H9 (cell line): Measurements from ENCODE around the gene CX3CR1. TPM values are rescaled to one million over a fixed set of nuclear protein-coding genes. Genes with fewer than 3 reads are reported as not detected.

Source experiments
- DNase-seq: peaks from one replicate; pipeline ENCODE4 v3.0.0-alpha.2; 2017
- H2AFZ ChIP-seq: one replicate; pipeline ENCODE4 v1.6.1; 2013; ENCODE audit warnings: mild to moderate bottlenecking, low read length, control low read depth, moderate library complexity
- H2AK5ac ChIP-seq: 2 replicates; pipeline ENCODE4 v1.6.1; 2013; ENCODE audit warnings: low read length, control low read depth, mixed read lengths; ENCODE audit not compliant: insufficient read length
- H2BK120ac ChIP-seq: one replicate; pipeline ENCODE4 v1.6.1; 2013; ENCODE audit warnings: low read depth, mild to moderate bottlenecking, low read length, control low read depth, inconsistent platforms; ENCODE audit not compliant: poor library complexity, severe bottlenecking
- H2BK12ac ChIP-seq: 2 replicates; pipeline ENCODE4 v1.6.1; 2013; ENCODE audit warnings: low read length, control low read depth, mixed read lengths, low read depth; ENCODE audit not compliant: insufficient read length
- H2BK15ac ChIP-seq: 2 replicates; pipeline ENCODE4 v1.6.1; 2013; ENCODE audit warnings: low read depth, low read length, control low read depth
- H2BK20ac ChIP-seq: one replicate; pipeline ENCODE4 v1.6.1; 2013; ENCODE audit warnings: low read depth, mild to moderate bottlenecking, low read length, control low read depth, inconsistent platforms; ENCODE audit not compliant: poor library complexity, severe bottlenecking
- H2BK5ac ChIP-seq: 2 replicates; pipeline ENCODE4 v1.6.1; 2013; ENCODE audit warnings: low read length, control low read depth, mixed read lengths; ENCODE audit not compliant: insufficient read length
- H3K14ac ChIP-seq: 2 replicates; pipeline ENCODE4 v1.6.1; 2013; ENCODE audit warnings: low read length, control low read depth; ENCODE audit not compliant: insufficient read depth
- H3K18ac ChIP-seq: 2 replicates; pipeline ENCODE4 v1.6.1; 2013; ENCODE audit warnings: low read depth, mild to moderate bottlenecking, mixed read lengths, low read length, control low read depth; ENCODE audit not compliant: insufficient read length
- H3K23ac ChIP-seq: 2 replicates; pipeline ENCODE4 v1.6.1; 2013; ENCODE audit warnings: low read length, control low read depth, mixed read lengths, low read depth; ENCODE audit not compliant: insufficient read length
- H3K23me2 ChIP-seq: 2 replicates; pipeline ENCODE4 v1.6.1; 2013; ENCODE audit warnings: low read depth, mild to moderate bottlenecking, mixed read lengths, low read length, control low read depth; ENCODE audit not compliant: insufficient read length, poor library complexity, severe bottlenecking
- H3K27ac ChIP-seq: 2 replicates; pipeline ENCODE4 v1.5.1; 2013; ENCODE audit warnings: low read length, control low read depth, mixed read lengths, low read depth; ENCODE audit not compliant: insufficient read length
- H3K27me3 ChIP-seq: 2 replicates; pipeline ENCODE4 v1.6.1; 2013; ENCODE audit warnings: low read length, control low read depth, inconsistent platforms; ENCODE audit not compliant: insufficient read depth
- H3K4ac ChIP-seq: 2 replicates; pipeline ENCODE4 v1.6.1; 2013; ENCODE audit warnings: low read depth, mild to moderate bottlenecking, control low read depth, inconsistent platforms, low read length, moderate library complexity
- H3K4me1 ChIP-seq: 2 replicates; pipeline ENCODE4 v1.6.1; 2013; ENCODE audit warnings: low read length, control low read depth, inconsistent platforms; ENCODE audit not compliant: insufficient read depth
- H3K4me2 ChIP-seq: 2 replicates; pipeline ENCODE4 v1.6.1; 2013; ENCODE audit warnings: low read length, control low read depth, mixed read lengths; ENCODE audit not compliant: insufficient read length, insufficient read depth
- H3K56ac ChIP-seq: 2 replicates; pipeline ENCODE4 v1.6.1; 2013; ENCODE audit warnings: low read depth, mild to moderate bottlenecking, mixed read lengths, low read length, control low read depth; ENCODE audit not compliant: insufficient read length
- H3K79me1 ChIP-seq: 2 replicates; pipeline ENCODE4 v1.6.1; 2013; ENCODE audit warnings: low read depth, mild to moderate bottlenecking, moderate library complexity, low read length, control low read depth, inconsistent platforms; ENCODE audit not compliant: insufficient read depth, poor library complexity, severe bottlenecking
- H3K79me2 ChIP-seq: 2 replicates; pipeline ENCODE4 v1.6.1; 2013; ENCODE audit warnings: low read length, control low read depth, inconsistent platforms; ENCODE audit not compliant: insufficient read depth
- H3K9ac ChIP-seq: 2 replicates; pipeline ENCODE4 v1.6.1; 2013; ENCODE audit warnings: low read length, control low read depth, mixed read lengths; ENCODE audit not compliant: insufficient read length; ENCODE audit errors: extremely low read depth
- H3K9me3 ChIP-seq: one replicate; pipeline ENCODE4 v1.6.1; 2013; ENCODE audit warnings: low read depth, low read length, inconsistent platforms; ENCODE audit not compliant: control insufficient read depth
- H3T11ph ChIP-seq: one replicate; pipeline ENCODE4 v1.6.1; 2013; ENCODE audit warnings: mild to moderate bottlenecking, low read length, control low read depth, inconsistent platforms
- H4K20me1 ChIP-seq: one replicate; pipeline ENCODE4 v1.6.1; 2013; ENCODE audit not compliant: control insufficient read depth, insufficient read length, insufficient read depth
- H4K5ac ChIP-seq: 2 replicates; pipeline ENCODE4 v1.6.1; 2013; ENCODE audit warnings: low read depth, mild to moderate bottlenecking, mixed read lengths, low read length, control low read depth; ENCODE audit not compliant: insufficient read length
- H4K8ac ChIP-seq: replicated peaks from 2 replicates; pipeline ENCODE4 v1.6.1; 2013; ENCODE audit warnings: low read length, control low read depth, mixed read lengths, low read depth; ENCODE audit not compliant: insufficient read length
- H4K91ac ChIP-seq: 2 replicates; pipeline ENCODE4 v1.6.1; 2013; ENCODE audit warnings: low read depth, mild to moderate bottlenecking, moderate library complexity, mixed read lengths, low read length, control low read depth; ENCODE audit not compliant: insufficient read length
- H3K27ac Mint-ChIP-seq, 3 experiments: 2 replicates in 2 of 3; 3 replicates in 1 of 3; pipeline ENCODE4 v1.8.0; 2020 to 2021; ENCODE audit warnings: mixed read lengths in 3 of 3, mild to moderate bottlenecking in 1 of 3, moderate library complexity in 1 of 3
- H3K27me3 Mint-ChIP-seq: 2 replicates; pipeline ENCODE4 v1.8.0; 2021; ENCODE audit warnings: low read depth, mild to moderate bottlenecking, moderate library complexity, mixed read lengths
- H3K36me3 Mint-ChIP-seq, 3 experiments: 2 replicates in 2 of 3; 3 replicates in 1 of 3; pipeline ENCODE4 v1.8.0; 2020 to 2021; ENCODE audit warnings: low read depth in 3 of 3, mixed read lengths in 3 of 3; ENCODE audit not compliant: insufficient read depth in 1 of 3
- H3K4me1 Mint-ChIP-seq, 2 experiments: 2 replicates each; pipeline ENCODE4 v1.8.0; 2020; ENCODE audit warnings: mixed read lengths in 2 of 2
- H3K4me3 Mint-ChIP-seq, 2 experiments: 2 replicates in 1 of 2; 3 replicates in 1 of 2; pipeline ENCODE4 v1.8.0; 2020 to 2021; ENCODE audit warnings: mild to moderate bottlenecking in 2 of 2, mixed read lengths in 2 of 2, moderate library complexity in 1 of 2
- H3K9me3 Mint-ChIP-seq, 2 experiments: 2 replicates in 1 of 2; 3 replicates in 1 of 2; pipeline ENCODE4 v1.8.0; 2020; ENCODE audit warnings: mild to moderate bottlenecking in 2 of 2, mixed read lengths in 2 of 2, moderate library complexity in 1 of 2
- CTCF ChIP-seq: fragments of 200-600 bp; sonication (generic); conservative IDR thresholded peaks from 3 replicates; pipeline ENCODE4 v1.8.0; 2021; ENCODE audit warnings: antibody characterized with exemption, mild to moderate bottlenecking
- WGBS: extraction: QIAGEN DNeasy Blood & Tissue Kit; methylation state at CpG from one replicate; pipeline ENCODE4 v1.1.7; 2013; ENCODE audit warnings: missing lambda C conversion rate, low lambda C conversion rate, mixed read lengths; ENCODE audit not compliant: insufficient read length; ENCODE audit errors: extremely low coverage; 5-methylcytosine and 5-hydroxymethylcytosine counted together
- total RNA-seq: library from RNA; stranded (reverse); gene quantifications from 2 replicates; pipeline ENCODE4 v1.2.1, GENCODE V29; 2021

CX3CR1 gene
- total RNA-seq, 1 experiment from 2014 or later: not detected

GRCh38 chr3:39275052-39275451 lies 4.8 kb downstream of the CX3CR1 start:
- no peak overlapping the region for H4K8ac ChIP-seq
- no peaks in the 10 kb centered on the region for H3K79me1 ChIP-seq
- TF ChIP-seq CTCF: no peak
- no peak for DNase-seq
- Mint-ChIP-seq H3K4me3 (no peak overlapping the region), H3K27me3 (peaks cover 2% of the 10 kb centered on the region; the same call in 1 of the 2 replicates), H3K36me3 (no peaks in the 10 kb centered on the region), H3K27ac (no peak overlapping the region), H3K9me3 (no peaks in the 10 kb centered on the region), H3K4me1 (peaks cover 4 to 5% of the 10 kb centered on the region in 2 experiments)
- no peak overlapping the region for H3K14ac ChIP-seq
- H3K27me3 ChIP-seq: no peaks in the 10 kb centered on the region
- H3K9ac ChIP-seq: no peak overlapping the region
- H2BK15ac ChIP-seq: no peak overlapping the region
- no peaks in the 10 kb centered on the region for H4K20me1 ChIP-seq
- no peak overlapping the region for H3K18ac ChIP-seq
- H4K91ac ChIP-seq: no peak overlapping the region
- no peak overlapping the region for H2BK12ac ChIP-seq
- no peak overlapping the region for H2BK5ac ChIP-seq
- H4K5ac ChIP-seq: no peak overlapping the region
- H3K56ac ChIP-seq: no peak overlapping the region
- H3T11ph ChIP-seq: no peak overlapping the region
- H2AFZ ChIP-seq: no peak overlapping the region
- H2BK120ac ChIP-seq: no peak overlapping the region
- no peak overlapping the region for H2BK20ac ChIP-seq
- H3K79me2 ChIP-seq: no peaks in the 10 kb centered on the region
- H3K23me2 ChIP-seq: no peaks in the 10 kb centered on the region
- WGBS: no CpG with 5 or more reads among the region's 3 CpGs
- no peak overlapping the region for H3K27ac ChIP-seq
- no peak overlapping the region for H3K23ac ChIP-seq
- H3K4me1 ChIP-seq: no peaks in the 10 kb centered on the region
- H3K9me3 ChIP-seq: no peaks in the 10 kb centered on the region
- no peak overlapping the region for H3K4ac ChIP-seq
- H3K4me2 ChIP-seq: no peak overlapping the region
- no peak overlapping the region for H2AK5ac ChIP-seq
